ENCODE results near the gene TBC1D21.

Gene TBC1D21

GRCh38 chr15:73867956-73868355, 5.4 kb upstream of the TBC1D21 start:
- H3K4me3 ChIP-seq (ENCODE audit: low read depth in 1 of 2, low read length in 1 of 2): no peak overlapping the region
- peaks cover 100% of the 10 kb centered on the region for H3K27me3 ChIP-seq
- no peaks in the 10 kb centered on the region for H3K4me1 ChIP-seq (ENCODE audit: control insufficient read depth in 1 of 2, insufficient read depth in 1 of 2, low read depth in 1 of 2, low read length in 1 of 2)
- H3K27ac ChIP-seq: no peak overlapping the region
- no peaks in the 10 kb centered on the region for H3K9me3 ChIP-seq
- no peaks in the 10 kb centered on the region for H3K36me3 ChIP-seq
- TF ChIP-seq CTCF (IDR thresholded peaks at IDR 0.05): no peak

DNA sequence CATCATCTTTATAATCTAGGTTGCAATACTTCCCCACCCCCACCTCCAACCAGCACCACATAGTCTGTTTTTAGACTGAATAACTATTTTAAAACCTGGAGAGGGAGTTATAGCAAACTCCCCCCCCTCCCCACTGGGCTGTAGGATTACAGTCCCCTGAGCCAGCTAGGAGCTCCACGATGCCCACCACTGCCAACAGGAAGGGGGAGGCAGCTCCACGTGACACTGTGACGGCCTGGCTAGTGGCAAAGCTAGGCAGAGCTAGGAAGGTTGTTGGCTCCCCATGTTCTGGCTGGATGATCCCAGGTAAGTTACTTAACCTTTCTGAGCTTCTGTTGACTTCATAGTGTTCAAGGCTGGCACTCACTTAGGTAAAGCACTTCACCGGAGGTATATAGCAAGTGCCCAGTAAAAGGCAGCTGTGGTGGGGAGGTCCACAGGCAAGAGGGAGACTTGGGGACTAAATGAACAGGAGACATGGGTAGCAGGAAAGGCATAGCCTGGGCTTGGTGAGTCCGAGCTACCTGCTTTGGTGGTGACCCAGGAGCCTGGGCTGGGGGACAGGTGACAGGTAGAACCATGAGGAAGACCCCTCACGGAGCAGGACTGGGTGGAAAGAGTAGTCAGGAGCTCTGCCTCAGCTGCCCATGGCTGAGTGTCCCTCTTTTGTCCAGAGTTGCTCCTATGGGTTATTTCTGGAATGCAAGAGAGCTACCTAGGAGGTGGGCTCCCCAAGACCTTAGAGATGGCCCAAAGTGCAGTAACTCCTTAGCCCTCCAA, 4.0 kb upstream of the TBC1D21 start:
- Histone ChIP-seq H3K9me3 (no peaks in the 10 kb centered on the region), H3K27ac (no peak overlapping the region), H3K36me3 (no peaks in the 10 kb centered on the region), H3K4me1 (ENCODE audit: control insufficient read depth in 1 of 2, insufficient read depth in 1 of 2, low read depth in 1 of 2, low read length in 1 of 2) (no peaks in the 10 kb centered on the region), H3K27me3 (peaks cover 100% of the 10 kb centered on the region), H3K4me3 (ENCODE audit: low read depth in 1 of 2, low read length in 1 of 2) (no peak overlapping the region)
- no peak for TF ChIP-seq CTCF (IDR thresholded peaks at IDR 0.05)

DNA sequence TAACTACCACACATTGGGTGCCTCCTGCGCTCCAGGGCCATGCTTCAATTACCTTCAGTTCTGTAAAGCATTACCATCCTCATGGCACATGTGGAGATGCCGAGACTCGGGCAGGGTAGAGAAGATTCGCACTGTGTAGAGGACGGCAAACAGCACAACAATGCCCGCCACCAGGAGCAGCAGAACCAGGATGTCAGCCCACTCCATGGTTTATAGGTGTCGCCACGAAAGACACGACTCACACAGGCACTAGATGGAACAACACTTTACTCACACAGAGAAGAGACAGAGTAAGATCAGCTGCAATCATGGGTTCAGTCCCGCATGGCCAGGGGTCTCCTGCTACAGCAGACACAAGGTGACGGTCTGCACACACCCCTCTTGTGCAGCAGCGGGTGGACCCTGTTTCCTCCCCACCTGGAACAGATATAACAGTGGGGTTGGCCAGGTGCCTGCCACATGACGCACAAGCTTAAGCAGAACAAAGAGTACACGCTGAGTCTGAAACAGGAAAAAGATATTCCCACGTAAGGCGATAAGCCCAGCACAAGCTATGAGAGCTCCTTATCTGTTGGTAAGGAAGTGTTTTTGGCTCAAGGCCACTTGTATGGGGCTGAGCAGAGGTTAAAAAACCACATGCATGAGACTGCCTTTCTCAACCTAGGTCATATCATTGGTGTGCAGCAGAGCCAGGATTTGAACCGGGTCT, 2.5 kb upstream of the TBC1D21 start:
- Histone ChIP-seq H3K4me3 (ENCODE audit: low read depth in 1 of 2, low read length in 1 of 2) (no peak overlapping the region), H3K27me3 (peaks cover 91% of the 10 kb centered on the region), H3K27ac (no peak overlapping the region), H3K36me3 (no peaks in the 10 kb centered on the region), H3K9me3 (no peaks in the 10 kb centered on the region), H3K4me1 (ENCODE audit: control insufficient read depth in 1 of 2, insufficient read depth in 1 of 2, low read depth in 1 of 2, low read length in 1 of 2) (no peaks in the 10 kb centered on the region)
- no peak for TF ChIP-seq CTCF (IDR thresholded peaks at IDR 0.05)

- Histone ChIP-seq H3K4me3 (ENCODE audit: low read depth in 1 of 2, low read length in 1 of 2) (no peak overlapping the region), H3K36me3 (no peaks in the 10 kb centered on the region), H3K9me3 (no peaks in the 10 kb centered on the region), H3K4me1 (ENCODE audit: control insufficient read depth in 1 of 2, insufficient read depth in 1 of 2, low read depth in 1 of 2, low read length in 1 of 2) (no peaks in the 10 kb centered on the region), H3K27me3 (peaks cover 83% of the 10 kb centered on the region), H3K27ac (no peak overlapping the region)
- no peak for TF ChIP-seq CTCF (IDR thresholded peaks at IDR 0.05)
Observed at GRCh38 chr15:73872346-73872745, 1.0 kb upstream of the TBC1D21 start.

DNA sequence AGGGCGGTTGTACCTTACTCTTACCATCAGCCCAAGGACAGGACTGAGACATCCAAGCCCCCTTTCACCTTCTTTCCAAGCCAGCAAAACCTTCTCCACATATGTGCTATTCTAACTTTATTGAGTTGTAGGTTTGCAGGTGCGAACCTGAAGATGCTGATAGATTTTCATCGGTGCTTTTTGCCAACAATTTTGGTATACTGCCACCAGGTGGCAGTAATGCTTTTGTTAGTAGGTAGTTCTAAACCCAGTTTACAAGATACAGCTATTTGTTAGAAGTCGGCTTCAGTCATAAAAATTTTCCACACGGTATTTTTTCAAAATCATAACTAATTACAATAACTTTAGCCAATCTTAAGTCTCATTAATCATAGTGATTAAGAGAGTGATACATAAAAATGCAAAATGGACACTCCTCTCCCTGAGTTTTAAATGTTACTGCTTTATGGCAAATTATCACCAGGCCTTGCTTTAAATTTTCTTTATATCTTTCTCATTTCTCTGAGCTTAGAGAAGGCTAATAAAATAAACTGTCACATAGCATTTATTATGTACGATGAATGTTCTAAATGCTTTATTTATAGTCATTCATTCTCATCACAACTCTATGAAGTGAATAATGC, 636 bp downstream of the TBC1D21 start:
- Histone ChIP-seq H3K4me3 (ENCODE audit: low read depth in 1 of 2, low read length in 1 of 2) (no peak overlapping the region), H3K27me3 (peaks cover 71% of the 10 kb centered on the region), H3K27ac (no peak overlapping the region), H3K9me3 (no peaks in the 10 kb centered on the region), H3K36me3 (no peaks in the 10 kb centered on the region), H3K4me1 (ENCODE audit: control insufficient read depth in 1 of 2, insufficient read depth in 1 of 2, low read depth in 1 of 2, low read length in 1 of 2) (no peaks in the 10 kb centered on the region)
- peak; percentile 60 for TF ChIP-seq CTCF (IDR thresholded peaks at IDR 0.05)
